Raji (cell line): ENCODE measurements around the gene SPAG16.

Experiments
- POLR2A ChIP-seq: IDR thresholded peaks from 2 replicates; pipeline ENCODE4 v1.6.1; 2011; ENCODE audit warnings: low read depth, low read length, control low read depth; ENCODE audit not compliant: insufficient read depth

The SPAG16 gene

DNA sequence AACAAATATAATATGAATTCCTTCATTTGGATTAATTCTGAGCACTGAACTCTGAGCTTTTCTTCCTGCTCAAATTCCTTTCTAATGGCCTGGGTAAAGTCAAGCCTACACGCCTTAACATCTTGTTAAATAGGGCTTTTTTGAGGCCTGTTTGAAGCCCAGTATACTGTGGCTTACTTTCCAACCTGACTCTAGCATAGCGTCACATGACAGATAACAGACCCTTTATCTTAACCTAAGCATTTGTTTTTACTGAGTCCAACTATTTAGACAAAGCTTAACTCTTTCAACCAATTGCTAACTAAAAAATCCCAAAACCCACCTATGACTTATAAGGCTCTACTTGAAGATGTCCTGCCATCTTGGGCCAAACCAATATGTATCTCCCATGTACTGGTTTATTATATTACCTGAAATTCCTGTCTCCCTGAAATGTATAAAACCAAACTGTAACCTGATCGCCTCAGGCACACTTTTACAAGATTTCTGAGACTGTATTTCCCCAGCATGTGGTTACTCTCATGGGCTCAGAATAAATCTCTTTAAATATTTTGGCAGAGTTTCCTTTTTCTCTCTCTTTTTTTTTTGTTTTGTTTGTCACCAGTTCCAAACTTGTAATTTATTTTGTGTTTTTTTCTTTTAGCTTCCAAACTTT, 855.5 kb downstream of the SPAG16 start:
- TF ChIP-seq POLR2A = no peak

DNA sequence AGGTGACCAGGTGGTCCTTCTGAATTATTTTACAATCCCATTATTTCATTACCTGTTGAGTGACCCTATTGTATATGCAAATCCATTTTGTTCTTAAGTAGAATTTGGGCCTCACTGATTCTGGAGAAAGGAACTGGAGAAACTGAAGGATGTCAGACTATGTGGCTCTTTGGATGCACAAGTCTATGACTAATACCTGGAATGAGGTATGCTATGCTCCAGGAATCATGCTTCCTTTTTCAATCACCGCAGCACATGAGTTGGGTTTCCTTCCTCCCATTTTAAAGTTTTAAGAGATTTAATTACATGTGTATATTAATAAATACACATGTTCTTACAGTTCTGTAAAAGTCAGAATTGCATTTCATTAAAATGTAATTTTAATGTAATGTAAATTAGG, 872.7 kb downstream of the SPAG16 start:
- TF ChIP-seq POLR2A = no peak

GRCh38 chr2:214158851-214159250, 874.6 kb downstream of the SPAG16 start:
- no peak for TF ChIP-seq POLR2A

GRCh38 chr2:214169281-214169680, 885.0 kb downstream of the SPAG16 start:
- TF ChIP-seq POLR2A = no peak

- no peak for TF ChIP-seq POLR2A
Observed at GRCh38 chr2:214169736-214170135, 885.5 kb downstream of the SPAG16 start.

DNA sequence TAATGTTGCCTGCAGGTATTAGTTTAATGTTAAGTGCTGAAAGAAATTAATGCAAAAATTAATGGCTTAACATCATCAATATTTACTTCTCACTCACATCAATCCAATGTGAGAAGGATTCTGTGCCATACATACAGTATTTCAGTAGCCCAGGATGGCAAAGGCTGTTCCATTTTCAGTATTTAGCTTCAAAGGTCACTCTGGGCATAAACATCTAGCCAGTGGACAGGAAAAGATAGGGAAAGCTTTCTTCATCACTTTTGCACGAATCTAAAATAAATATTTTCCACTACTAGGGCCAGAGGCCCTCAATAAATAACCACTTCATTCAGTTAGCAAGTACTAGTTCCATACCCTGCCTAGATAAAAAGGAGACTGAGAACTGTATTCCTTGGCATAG, 890.3 kb downstream of the SPAG16 start:
- no peak for TF ChIP-seq POLR2A

DNA sequence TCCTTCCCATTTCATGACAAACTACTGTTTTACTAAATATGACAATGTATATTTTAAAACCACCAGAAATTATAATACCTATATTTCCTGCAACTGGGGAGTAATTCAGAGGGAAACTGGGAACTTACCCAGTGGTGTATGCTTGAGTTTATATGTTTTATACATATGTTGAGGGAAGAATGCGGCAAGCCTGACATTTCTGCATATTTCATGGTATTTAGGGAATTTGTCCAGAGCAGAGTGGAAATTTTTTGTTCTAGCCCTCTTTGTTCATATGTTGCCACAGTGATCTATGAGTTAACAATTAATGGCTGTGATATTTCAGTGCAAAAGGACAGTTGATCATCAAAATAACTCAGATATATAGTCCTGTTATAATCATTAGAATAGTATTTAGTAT, 895.8 kb downstream of the SPAG16 start:
- no peak for TF ChIP-seq POLR2A

- TF ChIP-seq POLR2A = no peak
Observed at GRCh38 chr2:214180686-214181085, 896.4 kb downstream of the SPAG16 start.

GRCh38 chr2:214184461-214184860, 900.2 kb downstream of the SPAG16 start:
- no peak for TF ChIP-seq POLR2A

- no peak for TF ChIP-seq POLR2A
Observed at GRCh38 chr2:214185546-214185945, 901.3 kb downstream of the SPAG16 start.

DNA sequence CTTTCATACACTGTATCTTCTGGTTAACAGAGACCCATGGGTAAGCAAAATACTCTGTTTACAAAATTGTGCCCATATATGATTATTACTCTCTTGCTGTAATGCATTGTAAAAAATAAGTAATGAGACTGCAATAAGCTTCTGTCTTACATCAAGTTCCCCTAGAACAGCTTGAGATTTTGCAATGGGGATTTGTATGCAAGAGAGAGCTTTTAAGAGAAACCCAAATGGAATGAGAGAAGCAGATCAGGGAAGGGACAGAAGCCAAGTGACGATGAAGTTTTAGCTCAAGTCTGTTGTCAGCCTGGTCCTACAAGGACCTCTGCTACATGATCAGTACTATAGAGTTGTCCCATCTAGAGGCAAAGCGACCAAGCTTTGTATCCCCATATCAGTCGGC, 908.4 kb downstream of the SPAG16 start:
- no peak for TF ChIP-seq POLR2A

- TF ChIP-seq POLR2A = no peak
Observed at GRCh38 chr2:214193943-214194342, 909.7 kb downstream of the SPAG16 start.

GRCh38 chr2:214196260-214196659, 912.0 kb downstream of the SPAG16 start:
- TF ChIP-seq POLR2A = no peak

GRCh38 chr2:214201892-214202291, 917.6 kb downstream of the SPAG16 start:
- TF ChIP-seq POLR2A = no peak

DNA sequence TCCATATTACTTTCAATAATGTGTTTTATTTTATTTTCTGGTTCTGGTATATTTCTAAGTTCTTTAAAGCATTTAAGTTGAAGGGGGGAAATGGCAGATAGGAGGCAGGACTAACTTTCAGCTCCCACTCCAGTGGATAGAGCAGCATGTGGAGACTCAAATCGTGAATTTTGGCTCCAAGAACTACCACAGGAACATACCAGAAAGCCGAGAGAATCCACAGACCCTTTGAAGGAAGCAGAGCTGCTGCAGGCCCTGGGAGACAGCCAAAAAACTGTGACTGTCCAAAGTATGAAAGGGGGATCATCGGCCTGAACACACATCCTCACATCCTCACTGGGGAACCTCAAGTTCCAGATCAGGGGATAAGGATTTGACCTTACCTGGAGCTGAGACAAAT, 919.0 kb downstream of the SPAG16 start:
- no peak for TF ChIP-seq POLR2A

- no peak for TF ChIP-seq POLR2A
Observed at GRCh38 chr2:214203744-214204289, 919.6 kb downstream of the SPAG16 start.

GRCh38 chr2:214215107-214215506, 930.8 kb downstream of the SPAG16 start:
- TF ChIP-seq POLR2A = no peak

DNA sequence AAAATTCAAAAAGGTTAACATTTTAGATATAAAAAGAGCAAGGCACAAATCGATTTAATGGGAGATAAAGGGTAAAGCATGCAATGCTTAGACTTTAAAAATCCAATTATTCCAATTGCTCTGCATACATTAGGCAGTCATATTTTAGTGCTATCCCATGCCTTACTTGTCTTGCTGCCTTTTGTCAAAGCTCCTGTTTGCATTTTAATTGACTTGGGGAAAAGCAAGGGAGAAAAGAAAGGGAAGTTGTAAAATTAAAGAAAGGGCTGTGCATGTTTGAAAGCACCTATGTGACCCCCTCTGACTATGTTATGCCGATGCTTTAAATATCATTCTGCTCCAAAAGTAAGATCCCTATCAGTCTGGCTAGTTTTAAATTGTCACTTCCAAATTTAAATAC, 932.9 kb downstream of the SPAG16 start:
- no peak for TF ChIP-seq POLR2A

- TF ChIP-seq POLR2A = no peak
Observed at GRCh38 chr2:214217599-214217998, 933.3 kb downstream of the SPAG16 start.
